GM13977 (cell line): ENCODE measurements around the gene IVD.

ENCODE experiments used
- DNase-seq: peaks from one replicate; pipeline ENCODE4 v3.0.0; 2012; ENCODE audit warnings: low spot score
- CTCF ChIP-seq: IDR thresholded peaks from 2 replicates; pipeline ENCODE4 v1.5.1; 2012; ENCODE audit warnings: mild to moderate bottlenecking, control low read depth; ENCODE audit not compliant: insufficient read depth; ENCODE audit errors: extremely low read depth, missing control alignments
- in situ Hi-C: fragments of 300-500 bp; cut with MboI; formaldehyde crosslinking; loops from one replicate; pipeline ENCODE4 v1.12.0; 2022; ENCODE audit warnings: low sequenced_read_pairs, low pct_unique_long_range_greater_than_20kb, mixed read lengths, inconsistent platforms; ENCODE audit not compliant: unreplicated experiment

The IVD gene

GRCh38 chr15:40366457-40367370 lies 38.9 kb upstream of the IVD start:
- in situ Hi-C loops, result no loop called here
- no peak for TF ChIP-seq CTCF
- DNase-seq, result no peak

GRCh38 chr15:40367371-40367685 lies 38.3 kb upstream of the IVD start:
- DNase-seq, result no peak
- TF ChIP-seq CTCF, result no peak
- in situ Hi-C loops, result no loop called here

- in situ Hi-C loops, result no loop called here
- peak; percentile 86 for TF ChIP-seq CTCF
- peak; percentile 95 for DNase-seq
Observed at GRCh38 chr15:40367686-40368611, 37.6 kb upstream of the IVD start.

GRCh38 chr15:40368719-40369473 lies 36.7 kb upstream of the IVD start:
- in situ Hi-C loops, result no loop called here
- TF ChIP-seq CTCF, result no peak
- no peak for DNase-seq

GRCh38 chr15:40369474-40369869 lies 36.1 kb upstream of the IVD start:
- no peak for TF ChIP-seq CTCF
- in situ Hi-C loops, result no loop called here
- DNase-seq, result no peak

GRCh38 chr15:40369971-40370370 lies 35.6 kb upstream of the IVD start:
- no peak for TF ChIP-seq CTCF
- DNase-seq, result no peak
- in situ Hi-C loops, result no loop called here
